GM12878 (cell line): ENCODE data around the gene ATP2C2. TPM values are rescaled to one million over a fixed set of nuclear protein-coding genes. Genes with fewer than 3 reads are reported as not detected.

ENCODE experiments used
- ATAC-seq: fragments of 200-7000 bp; cut with Tn5 transposase; 3 replicates; pipeline ENCODE4 v1.9.1; 2020; ENCODE audit warnings: mild to moderate bottlenecking, moderate library complexity
- BruUV-seq: library from RNA; stranded (reverse); fragments of 400-500 nt; replicated peaks from 2 replicates; lab custom pipeline; 2021; lab: Mats Ljungman, UMichigan
- CTCF ChIA-PET: fragments of 300-600 bp; sonication (Branson Sonifier 250); formaldehyde crosslinking; extraction: SDS; loops from one replicate; lab custom pipeline; 2021; ENCODE audit warnings: inconsistent platforms; lab: Yijun Ruan, JAX
- POLR2A ChIA-PET: fragments of 350-600 bp; formaldehyde crosslinking; extraction: SDS; loops from one replicate; lab custom pipeline; 2021; ENCODE audit warnings: inconsistent platforms; lab: Charles Lee
- RAD21 ChIA-PET: fragments of 300-600 bp; sonication (Branson Sonifier 250); formaldehyde crosslinking; loops from one replicate; lab custom pipeline; 2023; ENCODE audit warnings: antibody characterized with exemption; ENCODE audit not compliant: unreplicated experiment; lab: Charles Lee
- SMC1A ChIA-PET: fragments of 300-600 bp; sonication (Branson Sonifier 250); formaldehyde crosslinking; loops from one replicate; lab custom pipeline; 2023; ENCODE audit not compliant: unreplicated experiment, uncharacterized antibody; lab: Charles Lee
- DNase-seq: peaks from one replicate; pipeline ENCODE4 v3.0.0-alpha.2; 2011; ENCODE audit warnings: low read depth, low spot score
- FAIRE-seq: peaks from 3 replicates; lab custom pipeline; 2011; peaks lifted over from hg19 to GRCh38; lab: Jason Lieb, UNC
- H2AFZ ChIP-seq: 2 replicates; pipeline ENCODE4 v1.6.0; 2011; ENCODE audit warnings: low read depth, low read length, control low read depth; ENCODE audit not compliant: control insufficient read depth
- H3K27ac ChIP-seq: 2 replicates; pipeline ENCODE4 v1.5.1; 2011; ENCODE audit warnings: control low read depth; ENCODE audit not compliant: control insufficient read depth, insufficient read depth
- H3K27me3 ChIP-seq, 2 experiments: replicated peaks in 1 of 2; 2 replicates each; pipeline versions ENCODE4 v1.6.0 to v1.6.1; 2011; ENCODE audit warnings: low read length in 1 of 2; ENCODE audit not compliant: control insufficient read depth in 2 of 2, insufficient read depth in 2 of 2
- H3K36me3 ChIP-seq, 2 experiments: 2 replicates each; pipeline ENCODE4 v1.5.1; 2011; ENCODE audit warnings: low read length in 1 of 2; ENCODE audit not compliant: control insufficient read depth in 2 of 2, insufficient read depth in 2 of 2
- H3K4me1 ChIP-seq: 2 replicates; pipeline ENCODE4 v1.6.1; 2011; ENCODE audit warnings: mild to moderate bottlenecking, low read length, moderate library complexity, mixed read lengths; ENCODE audit not compliant: control insufficient read depth, insufficient read depth
- H3K4me2 ChIP-seq: 2 replicates; pipeline ENCODE4 v1.6.0; 2011; ENCODE audit warnings: control low read depth; ENCODE audit not compliant: control insufficient read depth, insufficient read depth
- H3K4me3 ChIP-seq: fragments of 200-600 bp; sonication (generic); 2 replicates; pipeline ENCODE4 v1.5.1; 2016
- H3K79me2 ChIP-seq: 2 replicates; pipeline ENCODE4 v1.6.0; 2011; ENCODE audit warnings: low read length; ENCODE audit not compliant: control insufficient read depth, insufficient read depth
- H3K9ac ChIP-seq: 2 replicates; pipeline ENCODE4 v1.8.0; 2011; ENCODE audit warnings: low read length, control low read depth, mixed read lengths; ENCODE audit not compliant: control insufficient read depth, insufficient read depth
- H3K9me3 ChIP-seq: replicated peaks from 3 replicates; pipeline ENCODE4 v1.5.1; 2011; ENCODE audit warnings: mild to moderate bottlenecking, low read length; ENCODE audit not compliant: control insufficient read depth, insufficient read depth
- H4K20me1 ChIP-seq: 2 replicates; pipeline ENCODE4 v1.6.0; 2011; ENCODE audit not compliant: control insufficient read depth, insufficient read depth
- CUX1 ChIP-seq: IDR thresholded peaks from 2 replicates; pipeline ENCODE4 v1.6.1; 2012; ENCODE audit warnings: improper control_type of control experiment, low read depth, low read length; ENCODE audit not compliant: insufficient replicate concordance
- E4F1 ChIP-seq: fragments of 450-650 bp; IDR thresholded peaks from 2 replicates; pipeline ENCODE4 v1.6.1; 2018; ENCODE audit warnings: borderline replicate concordance, mild to moderate bottlenecking; ENCODE audit not compliant: partially characterized antibody
- HDGF ChIP-seq: fragments of 450-650 bp; IDR thresholded peaks from 2 replicates; pipeline ENCODE4 v1.6.1; 2016; ENCODE audit warnings: antibody characterized with exemption
- JUND ChIP-seq: IDR thresholded peaks from 2 replicates; pipeline ENCODE4 v1.6.1; 2012; ENCODE audit warnings: low read depth, mild to moderate bottlenecking, low read length, improper control_type of control experiment, moderate library complexity
- NBN ChIP-seq: fragments of 450-650 bp; IDR thresholded peaks from 2 replicates; pipeline ENCODE4 v1.6.1; 2016
- NKRF ChIP-seq: fragments of 450-650 bp; conservative IDR thresholded peaks from 2 replicates; pipeline ENCODE4 v1.6.1; 2017; ENCODE audit warnings: mild to moderate bottlenecking, moderate library complexity
- SREBF2 ChIP-seq: IDR thresholded peaks from 2 replicates; pipeline ENCODE4 v1.6.1; 2012; ENCODE audit warnings: mild to moderate bottlenecking, low read length
- SRF ChIP-seq, 2 experiments: IDR thresholded peaks; 2 replicates each; pipeline ENCODE4 v1.6.1; 2011; ENCODE audit warnings: low read depth in 2 of 2, low read length in 2 of 2, mild to moderate bottlenecking in 1 of 2, moderate library complexity in 1 of 2
- USF2 ChIP-seq: IDR thresholded peaks from 2 replicates; pipeline ENCODE4 v1.6.1; 2011; ENCODE audit warnings: low read depth, low read length, improper control_type of control experiment, borderline replicate concordance
- ZNF217 ChIP-seq: fragments of 450-650 bp; IDR thresholded peaks from 2 replicates; pipeline ENCODE4 v1.6.1; 2017; ENCODE audit warnings: antibody characterized with exemption, mild to moderate bottlenecking
- WGBS: methylation state at CpG from one replicate; pipeline ENCODE4 v1.1.6; 2016; ENCODE audit warnings: low lambda C conversion rate; ENCODE audit not compliant: insufficient replicate concordance, insufficient coverage; ENCODE audit errors: missing lambda C conversion rate; 5-methylcytosine and 5-hydroxymethylcytosine counted together
- in situ Hi-C: fragments of 300-500 bp; cut with MboI; formaldehyde crosslinking; loops from 9 replicates; pipeline ENCODE4 v1.14.3; 2018; ENCODE audit warnings: mixed read lengths
- intact Hi-C: fragments of 100-400 bp; cut with micrococcal nuclease; formaldehyde crosslinking; loops from one replicate; pipeline ENCODE4 v1.14.2; 2022; ENCODE audit not compliant: unreplicated experiment
- polyA plus RNA-seq, 11 experiments: library from polyadenylated mRNA; depleted of rRNA in 4 of 11; unstranded in 6 of 11; stranded (reverse) in 5 of 11; fragments of >200 nt; fragmentation: Nextera tagmentation in 4 of 11; fragmentation: Illumina TruSeq in 1 of 11; extraction: Ambion mirVana in 4 of 11; extraction: Trizol in 1 of 11; gene quantifications; 1 replicate in 1 of 11; 2 replicates in 10 of 11; pipeline versions ENCODE4 v1.2.1 to v1.2.3, GENCODE V29; 2011 to 2016; ENCODE audit warnings: inconsistent platforms in 2 of 11, missing spikeins in 2 of 11, low read depth in 1 of 11
- total RNA-seq, 4 experiments: library from RNA; depleted of rRNA in 3 of 4; stranded (reverse); fragments of >200 nt in 3 of 4; fragmentation: Illumina TruSeq in 1 of 4; extraction: Trizol in 1 of 4; gene quantifications; 2 replicates each; pipeline versions ENCODE4 v1.2.1 to v1.2.3, GENCODE V29; 2013 to 2021

Gene ATP2C2
- total and polyA plus RNA-seq, 10 of the 15 experiments (the other 5 are each of a cell fraction or from before 2014, with no cell fraction given): 0.05 to 0.19 TPM; not detected in 8

GRCh38 chr16:84421081-84421937 is 53.0 kb downstream of the ATP2C2 start (continued):
- TF ChIP-seq ZNF217: no peak
- TF ChIP-seq JUND: no peak
- no peak for TF ChIP-seq SREBF2
- TF ChIP-seq HDGF: no peak

GRCh38 chr16:84421938-84422220 is 53.5 kb downstream of the ATP2C2 start:
- Histone ChIP-seq H3K9ac (no peak overlapping the region), H3K9me3 (peaks cover 7% of the 10 kb centered on the region; the same call in 2 of the 3 replicates), H3K79me2 (no peaks in the 10 kb centered on the region), H3K36me3 (no peaks in the 10 kb centered on the region), H3K4me3 (no peak overlapping the region), H2AFZ (no peak overlapping the region), H3K4me2 (no peak overlapping the region), H3K4me1 (no peaks in the 10 kb centered on the region), H4K20me1 (no peaks in the 10 kb centered on the region), H3K27ac (no peak overlapping the region), H3K27me3 (no peaks in the 10 kb centered on the region)
- DNase-seq (no peak), ATAC-seq (no peak), FAIRE-seq (no peak)
- SMC1A ChIA-PET: no interaction called here
- RAD21 ChIA-PET: no interaction called here
- in situ Hi-C loops: no loop called here
- 77% methylated on average over 4 of the region's 4 CpGs for WGBS
- no TSS peak for BruUV-seq
- CTCF ChIA-PET: no interaction called here
- intact Hi-C loops: no loop called here
- POLR2A ChIA-PET: no interaction called here
- TF ChIP-seq CUX1: no peak
- TF ChIP-seq NKRF: no peak
- TF ChIP-seq E4F1: no peak
- no peak for TF ChIP-seq NBN
- no peak for TF ChIP-seq USF2
- no peak for TF ChIP-seq SRF (IDR thresholded peaks at IDR 0.05; ENCODE audit: low read depth in 2 of 2, low read length in 2 of 2)
